CD14-positive monocyte (primary cell): ENCODE measurements around the gene MCRIP1. TPM values are rescaled to one million over a fixed set of nuclear protein-coding genes. Genes with fewer than 3 reads are reported as not detected.

ENCODE experiments used
- DNase-seq, 3 donors: peaks; one replicate each; pipeline ENCODE4 v3.0.0-alpha.2; 2011 to 2022
- H2AFZ ChIP-seq: 2 replicates; pipeline ENCODE4 v1.6.0; 2012; ENCODE audit warnings: mild to moderate bottlenecking, low read depth, low read length, inconsistent platforms; ENCODE audit not compliant: insufficient read depth, poor library complexity, severe bottlenecking
- H3K27ac ChIP-seq, 2 donors: 1 replicate in 1 of 2; 2 replicates in 1 of 2; pipeline ENCODE4 v1.5.1; 2012 to 2013; ENCODE audit warnings: low read length in 2 of 2, control low read depth in 1 of 2, inconsistent platforms in 1 of 2, low read depth in 1 of 2, mild to moderate bottlenecking in 1 of 2
- H3K27me3 ChIP-seq, 2 donors: one replicate each; pipeline versions ENCODE4 v1.6.0 to v1.6.1; 2011 to 2013; ENCODE audit warnings: low read length in 2 of 2; ENCODE audit not compliant: control insufficient read depth in 2 of 2, insufficient read depth in 2 of 2
- H3K36me3 ChIP-seq, 2 donors: replicated peaks in 1 of 2; 1 replicate in 1 of 2; 2 replicates in 1 of 2; pipeline versions ENCODE4 v1.5.1 to v1.6.1; 2012 to 2013; ENCODE audit warnings: low read length in 2 of 2, control low read depth in 1 of 2, inconsistent platforms in 1 of 2, mild to moderate bottlenecking in 1 of 2; ENCODE audit not compliant: insufficient read depth in 2 of 2, control insufficient read depth in 1 of 2
- H3K4me1 ChIP-seq, 2 donors: 1 replicate in 1 of 2; 2 replicates in 1 of 2; pipeline versions ENCODE4 v1.5.1 to v1.6.1; 2012 to 2013; ENCODE audit warnings: low read length in 2 of 2, control low read depth in 1 of 2, inconsistent platforms in 1 of 2, mild to moderate bottlenecking in 1 of 2, moderate library complexity in 1 of 2; ENCODE audit not compliant: insufficient read depth in 2 of 2, control insufficient read depth in 1 of 2
- H3K4me2 ChIP-seq: replicated peaks from 2 replicates; pipeline ENCODE3; 2012; ENCODE audit warnings: low read length, moderate library complexity, mild to moderate bottlenecking; ENCODE audit not compliant: poor library complexity, severe bottlenecking; ENCODE audit errors: extremely low read depth
- H3K4me3 ChIP-seq, 3 experiments: fragments of 200-600 bp in 1 of 3; sonication (generic) in 1 of 3; replicated peaks in 1 of 3; 1 replicate in 2 of 3; 2 replicates in 1 of 3; pipeline ENCODE4 v1.5.1; 2011 to 2013; ENCODE audit warnings: low read length in 3 of 3, mild to moderate bottlenecking in 3 of 3, control low read depth in 2 of 3, low read depth in 2 of 3, inconsistent platforms in 1 of 3, moderate library complexity in 1 of 3
- H3K79me2 ChIP-seq: 2 replicates; pipeline ENCODE4 v1.6.0; 2012; ENCODE audit warnings: mild to moderate bottlenecking, control low read depth, inconsistent platforms, low read length, moderate library complexity; ENCODE audit not compliant: insufficient read depth
- H3K9ac ChIP-seq: 2 replicates; pipeline ENCODE4 v1.6.0; 2017; ENCODE audit warnings: low read length, mild to moderate bottlenecking; ENCODE audit not compliant: insufficient read depth, poor library complexity, severe bottlenecking
- H3K9me3 ChIP-seq, 2 donors: replicated peaks in 1 of 2; 1 replicate in 1 of 2; 2 replicates in 1 of 2; pipeline versions ENCODE4 v1.5.1 to v1.6.1; 2012 to 2013; ENCODE audit warnings: low read length in 2 of 2, control low read depth in 1 of 2; ENCODE audit not compliant: control insufficient read depth in 1 of 2, insufficient read depth in 1 of 2
- H4K20me1 ChIP-seq: 2 replicates; pipeline ENCODE4 v1.6.0; 2012; ENCODE audit warnings: mild to moderate bottlenecking, low read length, control low read depth, moderate library complexity; ENCODE audit not compliant: insufficient read depth
- H3K27ac Mint-ChIP-seq, 7 donors: one replicate each; pipeline ENCODE4 v1.8.0; 2020; ENCODE audit warnings: mild to moderate bottlenecking in 7 of 7, mixed read lengths in 7 of 7, moderate library complexity in 6 of 7, inconsistent platforms in 2 of 7
- H3K27me3 Mint-ChIP-seq, 3 donors: one replicate each; pipeline ENCODE4 v1.8.0; 2021 to 2022; ENCODE audit warnings: low read depth in 3 of 3, mild to moderate bottlenecking in 3 of 3, mixed read lengths in 3 of 3, moderate library complexity in 3 of 3, inconsistent platforms in 1 of 3
- H3K36me3 Mint-ChIP-seq, 2 donors: one replicate each; pipeline ENCODE4 v1.8.0; 2020; ENCODE audit warnings: mixed read lengths in 2 of 2, inconsistent platforms in 1 of 2, mild to moderate bottlenecking in 1 of 2
- H3K4me1 Mint-ChIP-seq: one replicate; pipeline ENCODE4 v1.8.0; 2020; ENCODE audit warnings: mild to moderate bottlenecking, mixed read lengths
- H3K4me3 Mint-ChIP-seq, 2 donors: one replicate each; pipeline ENCODE4 v1.8.0; 2020; ENCODE audit warnings: mild to moderate bottlenecking in 2 of 2, mixed read lengths in 2 of 2, moderate library complexity in 1 of 2
- H3K9me3 Mint-ChIP-seq, 7 donors: one replicate each; pipeline ENCODE4 v1.8.0; 2020 to 2022; ENCODE audit warnings: mixed read lengths in 7 of 7, mild to moderate bottlenecking in 6 of 7, moderate library complexity in 6 of 7, inconsistent platforms in 2 of 7
- CTCF ChIP-seq: fragments of 200-600 bp; IDR thresholded peaks from one replicate; pipeline ENCODE4 v1.8.0; 2022; ENCODE audit warnings: antibody characterized with exemption, mild to moderate bottlenecking
- WGBS: methylation state at CpG from one replicate; pipeline ENCODE4 v1.1.5; 2013; ENCODE audit warnings: missing lambda C conversion rate; ENCODE audit not compliant: insufficient coverage; 5-methylcytosine and 5-hydroxymethylcytosine counted together
- intact Hi-C, 2 donors: fragments of 100-400 bp; cut with micrococcal nuclease; formaldehyde crosslinking; loops; one replicate each; pipeline versions ENCODE4 v1.15.0 to v1.15.1; 2023
- polyA plus RNA-seq, 3 donors: library from polyadenylated mRNA; depleted of rRNA in 1 of 3; unstranded in 2 of 3; stranded (reverse) in 1 of 3; fragments of 300-500 nt in 2 of 3; fragments of >200 nt in 1 of 3; fragmentation: Illumina TruSeq in 2 of 3; gene quantifications; 1 replicate in 2 of 3; 2 replicates in 1 of 3; pipeline ENCODE4 v1.2.3, GENCODE V29; 2012 to 2021

The MCRIP1 gene
- polyA plus RNA-seq, 3 donors: 48.4 to 63.0 (median 48.5) TPM

GRCh38 chr17:81867991-81868673 lies 35.0 kb upstream of the MCRIP1 start:
- H3K9me3 Mint-ChIP-seq: no peaks in the 10 kb centered on the region
- peaks cover 77% of the 10 kb centered on the region for H3K79me2 ChIP-seq
- no peak overlapping the region for H3K9ac ChIP-seq
- intact Hi-C loops: loop anchor here in 1 of 2 donors (10.0 kb wide), 1 partner anchor 47 kb away; the partner anchor contains the start of genes PCYT2 and SIRT7
- no peak for TF ChIP-seq CTCF
- H3K4me2 ChIP-seq: no peak overlapping the region
- H3K9me3 ChIP-seq: no peaks in the 10 kb centered on the region
- H3K36me3 ChIP-seq: peaks cover 23 to 24% of the 10 kb centered on the region in 2 donors
- peak overlapping the region in 1 of 2 donors; percentile 31 for H3K27ac ChIP-seq
- H3K4me1 Mint-ChIP-seq: peaks cover 35% of the 10 kb centered on the region
- H3K27me3 ChIP-seq: no peaks in the 10 kb centered on the region
- no peaks in the 10 kb centered on the region for H3K27me3 Mint-ChIP-seq
- H3K4me3 Mint-ChIP-seq: no peak overlapping the region
- WGBS: 84% methylated on average over 21 of the region's 28 CpGs
- H3K4me1 ChIP-seq: peaks cover 34 to 54% of the 10 kb centered on the region in 2 donors
- peak overlapping the region in 2 of 7 donors; percentile 3 to 36 for H3K27ac Mint-ChIP-seq
- no peak overlapping the region for H2AFZ ChIP-seq
- no peak for DNase-seq
- peaks cover 20 to 34% of the 10 kb centered on the region in 2 donors for H3K36me3 Mint-ChIP-seq
- peaks cover 61% of the 10 kb centered on the region for H4K20me1 ChIP-seq
- H3K4me3 ChIP-seq: no peak overlapping the region

GRCh38 chr17:81867170-81867990 lies 34.3 kb upstream of the MCRIP1 start:
- no peak overlapping the region for H3K4me3 Mint-ChIP-seq
- 39% methylated on average over 22 of the region's 23 CpGs for WGBS
- peak overlapping the region in 6 of 7 donors; percentile 30 to 78 (median 51) for H3K27ac Mint-ChIP-seq
- Histone ChIP-seq H3K27ac (peak overlapping the region in 1 of 2 donors; percentile 31), H3K4me2 (no peak overlapping the region), H3K9me3 (no peaks in the 10 kb centered on the region), H3K4me1 (peaks cover 36 to 55% of the 10 kb centered on the region in 2 donors), H3K4me3 (no peak overlapping the region), H3K27me3 (no peaks in the 10 kb centered on the region), H4K20me1 (peaks cover 65% of the 10 kb centered on the region), H2AFZ (no peak overlapping the region), H3K36me3 (peaks cover 23 to 24% of the 10 kb centered on the region in 2 donors), H3K9ac (no peak overlapping the region), H3K79me2 (peaks cover 82% of the 10 kb centered on the region)
- no peaks in the 10 kb centered on the region for H3K9me3 Mint-ChIP-seq
- peaks cover 36% of the 10 kb centered on the region for H3K4me1 Mint-ChIP-seq
- intact Hi-C loops: loop anchor here in 1 of 2 donors (10.0 kb wide), 1 partner anchor 47 kb away; the partner anchor contains the start of genes PCYT2 and SIRT7
- no peak for TF ChIP-seq CTCF
- DNase-seq: no peak
- H3K36me3 Mint-ChIP-seq: peaks cover 20 to 38% of the 10 kb centered on the region in 2 donors
- no peaks in the 10 kb centered on the region for H3K27me3 Mint-ChIP-seq
